HG03135 (cell line): ENCODE data around the gene PHF24.
"Not testable (repeated sequence)": the region's sequence is repeated elsewhere in the genome, so short reads cannot be mapped to it uniquely, and the experiment has no call there.

Experiments used
- ATAC-seq: cut with Tn5 transposase; IDR thresholded peaks from one replicate; pipeline ENCODE4 v1.9.1; 2021; ENCODE audit warnings: mild to moderate bottlenecking, moderate library complexity; ENCODE audit not compliant: unreplicated experiment

Gene PHF24

DNA sequence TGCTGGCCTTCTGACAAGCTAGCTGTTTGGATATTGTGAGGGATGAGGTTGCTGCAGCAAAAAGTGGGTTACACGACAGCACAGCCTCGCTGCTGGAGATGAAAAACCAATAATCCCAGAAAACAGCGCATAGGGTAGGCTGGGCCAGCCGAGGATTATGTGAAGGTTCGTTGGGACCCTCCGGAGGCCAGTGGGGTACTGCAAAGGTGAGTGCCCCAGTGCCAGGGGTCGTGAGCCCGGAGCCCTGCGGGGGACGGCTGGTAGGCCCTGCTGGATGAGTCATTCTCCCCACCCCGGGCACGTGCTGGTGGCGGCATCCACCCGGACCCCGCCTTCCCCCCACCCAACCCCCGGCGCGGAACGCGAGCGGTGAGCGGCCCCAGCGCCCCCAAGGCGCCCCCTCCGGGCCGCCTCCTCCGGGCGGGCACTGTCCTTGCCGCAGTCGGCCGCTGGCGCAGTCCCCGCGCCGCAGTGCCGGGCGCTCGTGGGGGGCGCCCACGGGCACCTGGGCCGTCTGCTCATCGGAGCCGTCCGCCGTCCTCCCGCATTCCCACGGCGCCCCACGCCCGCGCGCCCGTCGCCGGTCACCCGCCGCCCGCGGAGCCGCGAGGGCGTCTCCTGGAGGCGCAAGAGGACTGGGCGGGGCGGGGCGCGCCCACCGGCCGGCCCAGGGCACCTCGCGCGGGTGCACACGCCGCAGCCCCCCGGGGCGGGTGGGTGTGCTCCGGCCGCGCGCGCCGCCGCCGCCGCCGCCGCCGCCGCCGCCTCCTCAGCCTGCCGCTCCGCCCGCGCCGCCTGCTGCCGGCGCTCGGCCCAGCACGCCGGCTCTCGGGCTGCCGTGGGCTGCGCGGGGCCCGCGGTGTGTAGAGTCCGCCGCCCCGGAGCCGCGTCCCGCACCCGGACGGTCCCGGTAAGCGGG is at the start of gene PHF24:
PHF24 (plus strand) TSS at position 794 of the 919 bp plus-strand sequence. CDS start 13,014 bp downstream, outside the sequence.
- ATAC-seq: no peak

DNA sequence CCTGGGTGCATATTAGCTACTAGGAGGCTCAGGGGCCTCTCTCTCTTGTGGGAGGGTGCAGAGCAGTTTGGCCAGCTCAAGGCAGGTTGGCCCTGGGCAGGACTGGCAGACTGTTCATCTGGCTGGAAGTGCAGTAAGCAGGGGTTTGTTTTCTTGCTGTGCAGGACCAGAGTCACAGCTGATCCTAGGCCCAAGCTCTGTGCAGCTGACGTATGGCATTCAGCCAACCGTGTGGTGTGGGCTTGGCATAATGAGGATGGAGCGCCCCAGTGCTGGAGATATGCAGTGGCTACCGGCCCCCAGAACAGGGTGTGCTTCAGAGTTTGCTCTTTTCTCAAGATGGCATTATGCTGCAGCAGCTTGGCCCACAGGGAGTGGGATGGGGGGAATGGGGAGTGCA is 31.0 kb upstream of the PHF24 start:
- ATAC-seq: no peak

DNA sequence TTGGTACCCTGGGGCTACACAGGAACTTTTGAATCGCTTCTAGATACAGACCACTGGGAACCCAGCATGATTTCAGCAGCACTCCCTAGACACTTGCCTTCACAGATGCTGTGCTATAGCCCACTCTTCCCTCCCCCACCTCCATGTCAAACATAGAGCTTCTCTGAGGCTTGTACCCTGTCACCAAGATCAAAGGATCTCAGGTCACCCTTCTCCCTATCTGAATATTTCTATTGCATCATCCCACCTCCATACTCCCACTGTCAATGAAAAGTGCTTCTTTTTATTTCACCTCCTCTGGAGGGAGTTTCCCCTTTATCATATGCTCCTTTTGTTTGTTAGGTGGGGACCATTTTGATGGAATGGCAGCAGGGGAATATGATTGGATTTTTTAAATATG is 29.2 kb upstream of the PHF24 start:
- no peak for ATAC-seq

DNA sequence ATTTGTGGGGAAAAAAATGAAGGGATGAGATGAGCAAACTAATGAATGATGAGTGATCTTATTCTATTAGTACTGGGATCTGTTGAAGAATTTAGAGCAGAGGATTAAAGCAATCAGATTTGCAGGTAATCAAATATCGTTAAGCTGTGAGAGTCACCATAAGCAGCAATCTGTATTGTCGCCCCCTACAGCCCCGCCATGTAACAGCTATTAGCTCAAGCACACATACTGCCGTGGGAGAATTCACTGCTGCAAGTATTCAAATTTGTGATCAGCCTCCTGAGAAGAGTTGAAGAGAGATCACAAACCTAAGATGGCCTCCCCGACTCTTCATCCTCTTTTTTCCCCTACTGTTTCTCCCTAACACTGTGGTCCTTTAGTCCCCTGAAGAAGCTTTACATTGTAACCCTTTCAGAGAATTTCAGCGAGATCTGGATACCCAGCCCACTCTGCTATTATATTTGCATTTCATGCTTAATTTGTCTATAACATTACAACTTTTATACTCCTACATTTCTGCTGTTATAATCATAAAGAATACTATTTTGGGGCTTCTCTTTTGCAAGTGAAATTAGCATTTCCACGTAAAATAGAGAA is 28.5 kb upstream of the PHF24 start:
- no peak for ATAC-seq

DNA sequence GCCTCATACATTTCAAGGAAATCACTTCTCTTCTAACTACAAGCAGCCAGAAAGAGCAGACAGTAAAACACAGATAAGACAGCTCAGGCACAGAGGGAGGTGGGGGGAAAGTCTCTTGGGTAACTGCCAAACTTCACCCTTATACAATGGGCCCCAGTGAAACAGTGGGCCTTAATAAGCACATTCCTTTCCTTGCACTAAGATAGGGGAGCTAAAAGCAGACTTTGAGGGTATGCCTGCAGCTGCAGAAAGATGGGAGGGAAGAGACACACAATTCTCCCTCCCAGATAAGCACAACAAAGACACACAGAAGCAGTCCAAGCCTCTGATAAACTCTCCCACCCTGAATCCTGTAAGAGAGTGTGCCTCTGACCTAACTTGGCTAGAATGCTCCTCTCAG is 18.1 kb upstream of the PHF24 start:
- ATAC-seq: not testable (repeated sequence)

DNA sequence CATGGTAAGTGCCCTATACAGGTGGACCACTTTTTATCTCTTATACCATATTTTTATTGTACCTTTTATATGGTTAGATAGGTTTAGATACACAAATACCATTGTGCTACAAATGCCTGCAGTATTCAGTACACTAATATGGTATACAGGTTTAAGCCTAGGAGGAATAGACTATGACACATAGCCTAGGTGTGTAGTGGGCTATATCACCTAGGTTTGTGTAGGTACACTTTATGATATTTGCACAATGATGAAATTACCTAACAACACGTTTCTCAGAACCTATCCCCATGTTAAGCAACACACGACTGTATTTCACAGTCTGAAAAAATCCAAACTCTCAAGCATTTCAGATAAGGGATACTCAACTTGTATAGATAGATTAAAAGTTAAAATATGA is 9.6 kb upstream of the PHF24 start:
- ATAC-seq: no peak

DNA sequence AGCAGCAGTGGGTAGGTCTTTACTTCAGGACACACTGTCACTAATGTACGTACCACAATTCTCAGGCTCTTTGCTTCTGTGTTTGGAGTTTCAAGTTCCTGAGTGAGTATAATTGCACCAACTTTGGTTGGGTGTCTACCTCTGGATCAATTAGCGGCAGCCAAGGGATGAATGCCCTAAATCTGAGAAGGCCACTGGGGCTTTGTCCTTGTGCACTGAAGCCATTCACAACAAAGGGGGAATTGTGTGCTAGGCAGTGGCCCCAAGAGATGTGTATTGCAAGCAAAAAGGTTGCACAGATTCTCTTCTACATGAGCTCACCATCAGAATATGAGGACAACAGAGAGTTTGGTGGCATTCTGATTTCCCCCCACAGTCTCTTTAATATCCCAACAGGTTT is 3.9 kb upstream of the PHF24 start:
- no peak for ATAC-seq

DNA sequence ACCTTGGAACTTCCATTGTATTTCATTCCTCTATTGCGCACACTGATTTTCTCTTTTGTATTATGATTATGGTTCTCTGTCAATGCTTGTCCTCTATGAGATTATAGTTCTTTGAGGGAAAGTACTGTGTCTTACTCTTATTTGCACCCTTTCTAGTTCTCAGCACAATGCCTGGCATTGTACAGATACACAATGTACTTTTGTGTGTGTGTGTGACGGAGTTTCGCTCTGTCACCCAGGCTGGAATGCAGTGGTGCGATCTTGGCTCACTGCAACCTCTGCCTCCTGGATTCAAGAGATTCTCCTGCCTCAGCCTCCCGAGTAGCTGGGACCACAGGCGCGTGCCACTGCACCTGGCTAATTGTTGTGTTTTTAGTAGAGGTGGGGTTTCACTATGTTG is 2.0 kb upstream of the PHF24 start:
- not testable (repeated sequence) for ATAC-seq

DNA sequence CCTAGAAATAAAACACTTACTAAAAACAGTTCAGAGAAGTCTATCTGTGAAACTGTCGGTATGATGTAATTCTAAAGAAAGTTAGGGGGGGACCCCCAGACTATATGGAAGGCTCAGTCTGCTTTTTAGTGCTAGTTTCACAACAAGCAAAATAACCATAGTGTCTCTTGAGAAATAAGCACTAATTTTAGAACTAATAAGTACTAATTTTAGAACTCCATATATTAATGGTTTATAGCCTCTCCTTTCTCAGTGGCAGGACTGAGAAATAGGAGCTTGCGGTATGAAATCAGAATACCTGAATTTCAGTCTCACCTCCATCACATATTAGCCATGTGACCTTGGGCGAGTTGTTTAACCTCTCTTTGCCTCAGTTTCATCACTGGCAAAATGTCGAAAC is 1.4 kb upstream of the PHF24 start:
- ATAC-seq: no peak

DNA sequence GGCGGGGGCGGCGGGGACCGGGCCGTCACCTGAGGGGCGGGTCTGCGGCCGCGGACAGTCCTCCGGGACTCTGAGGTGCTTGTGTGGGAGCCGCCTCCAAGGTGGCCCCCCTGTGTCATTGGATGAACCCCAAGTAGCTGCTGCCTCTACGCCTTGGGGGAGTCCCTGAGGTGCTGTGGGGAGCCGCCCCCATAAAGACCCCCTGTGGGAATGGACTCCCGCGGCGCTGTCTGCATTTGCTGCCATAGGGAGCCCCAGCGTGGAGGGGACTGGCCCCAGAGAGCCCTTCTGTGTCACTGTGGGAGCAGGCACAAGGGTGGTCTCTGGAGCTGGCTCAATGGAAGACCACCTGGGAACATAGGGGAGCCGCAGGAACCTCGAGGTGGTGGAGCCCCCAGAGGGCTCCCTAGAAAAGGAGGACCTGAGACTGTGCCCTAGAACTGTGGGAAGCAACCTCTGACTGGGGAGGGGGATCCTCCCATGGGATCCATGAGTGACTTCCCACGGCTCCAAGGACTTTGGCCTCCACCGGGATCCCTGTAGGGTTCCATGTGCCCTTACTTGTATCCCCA is 412 bp downstream of the PHF24 start:
- no peak for ATAC-seq

DNA sequence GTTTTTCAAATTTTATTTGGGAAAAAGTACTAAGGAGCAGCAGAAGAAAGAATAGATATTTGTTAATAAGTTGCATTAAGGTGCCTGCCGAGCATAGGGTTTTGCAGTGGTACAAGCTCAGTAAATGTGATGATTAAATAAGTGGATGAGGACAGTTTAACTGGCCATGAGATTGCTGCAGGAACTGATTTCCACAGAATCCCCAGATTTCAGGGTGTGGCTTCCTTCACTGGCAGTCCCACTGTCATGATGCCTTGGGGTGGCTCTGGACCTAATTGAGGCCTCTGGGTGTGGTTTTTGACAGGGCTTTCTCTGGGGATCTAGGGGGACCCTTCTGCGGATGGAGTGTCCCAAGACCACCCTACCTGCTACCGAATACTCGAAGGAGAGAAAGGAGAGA is 1.4 kb downstream of the PHF24 start:
- ATAC-seq: no peak

DNA sequence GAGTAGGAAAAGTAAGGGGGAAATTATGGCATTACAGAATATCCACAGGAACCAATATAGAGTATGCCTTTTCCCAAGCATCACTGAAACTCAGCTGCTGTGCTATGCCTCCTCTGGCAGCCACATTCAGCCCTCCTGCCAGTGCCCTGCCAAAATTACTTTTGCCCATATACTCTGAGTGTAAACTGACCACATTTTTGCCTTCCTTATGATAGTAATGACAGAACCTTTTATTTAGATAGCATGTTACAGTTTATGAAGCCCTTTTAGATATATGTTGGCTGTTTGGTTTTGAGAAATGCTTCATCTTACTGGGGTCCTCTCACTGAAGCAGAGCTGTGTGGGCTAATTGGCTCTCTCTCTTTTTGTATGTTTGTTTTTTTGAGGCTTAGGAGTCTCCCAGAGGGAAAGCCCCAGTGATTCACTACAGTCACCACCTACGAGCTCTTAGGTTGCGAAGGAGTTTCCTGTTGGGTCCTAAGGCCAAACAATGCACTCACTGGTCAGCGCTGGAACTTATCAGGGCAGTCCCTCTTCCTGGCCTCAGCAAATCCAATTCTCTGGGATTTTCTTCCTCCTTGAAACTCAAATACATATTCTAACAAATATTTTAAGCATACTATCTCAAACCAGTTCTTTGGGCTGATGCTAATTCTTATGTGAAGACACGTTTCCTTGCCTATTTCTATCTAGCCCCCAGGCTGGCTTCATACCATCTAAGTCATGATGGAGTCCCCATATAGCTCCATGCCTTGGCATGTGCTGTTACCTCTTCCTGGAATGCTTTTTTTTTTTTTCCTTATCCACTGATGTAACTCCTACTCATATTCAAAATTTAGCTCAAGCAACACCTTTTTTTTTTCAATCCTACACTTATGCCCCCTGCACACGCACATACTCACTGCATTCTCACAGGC is 3.7 kb downstream of the PHF24 start:
- ATAC-seq: no peak

DNA sequence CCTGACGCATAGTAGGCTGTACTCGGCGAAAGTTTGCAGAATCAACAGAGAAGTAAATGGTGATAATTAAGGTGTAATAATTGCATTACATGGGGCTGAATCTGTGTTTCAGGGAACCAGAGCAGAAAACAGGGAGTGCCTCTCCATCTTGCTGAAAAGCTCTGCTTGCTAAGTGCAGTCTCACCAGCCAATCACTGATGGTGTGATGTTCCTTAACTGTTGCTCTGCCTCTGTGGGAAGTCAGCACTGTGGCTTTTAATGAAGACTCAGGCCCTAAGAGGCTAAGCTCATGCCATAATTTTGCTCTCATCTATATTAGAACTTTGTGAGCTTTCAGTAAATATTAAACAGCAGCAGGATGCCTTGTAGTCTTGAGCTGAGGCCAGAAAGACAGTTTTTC is 4.5 kb downstream of the PHF24 start:
- ATAC-seq: no peak

DNA sequence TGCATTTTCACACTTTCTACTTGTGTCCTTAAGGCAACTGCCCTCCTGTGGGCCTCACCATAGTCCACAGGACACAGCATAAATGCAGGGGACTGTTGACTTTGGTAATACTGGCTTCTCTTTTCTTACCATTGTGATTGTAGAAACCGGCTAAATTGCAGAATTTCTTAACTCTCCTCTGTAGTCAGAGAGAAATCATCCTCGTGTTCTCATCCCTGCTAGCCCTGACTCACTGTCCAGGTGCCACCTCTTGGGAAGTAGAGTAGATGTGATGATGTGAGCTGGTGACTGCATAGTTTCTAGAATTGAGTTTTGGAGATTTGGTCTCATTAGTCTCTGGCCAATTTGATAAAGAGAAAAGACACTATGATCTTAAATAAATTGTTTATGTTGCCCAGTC is 5.5 kb downstream of the PHF24 start:
- ATAC-seq: no peak

DNA sequence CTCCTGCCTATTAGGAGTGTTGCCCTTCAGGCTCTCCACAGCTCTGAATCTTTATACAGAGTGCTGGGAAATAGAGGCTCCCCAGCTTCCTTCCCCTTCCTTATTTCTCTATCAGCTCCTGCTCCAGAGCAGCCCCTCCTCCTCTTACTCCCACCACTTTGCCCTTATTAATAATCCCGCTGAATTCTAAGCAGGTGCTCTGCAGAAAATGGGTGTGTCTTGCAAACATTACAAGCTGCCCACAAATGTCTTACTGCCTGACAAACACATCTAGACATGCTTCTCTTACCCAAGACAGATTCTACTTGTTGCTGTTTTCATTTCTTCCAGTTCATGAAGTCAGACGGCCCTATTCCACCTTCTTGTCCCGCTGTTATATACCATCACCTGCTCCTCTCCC is 6.4 kb downstream of the PHF24 start:
- no peak for ATAC-seq

DNA sequence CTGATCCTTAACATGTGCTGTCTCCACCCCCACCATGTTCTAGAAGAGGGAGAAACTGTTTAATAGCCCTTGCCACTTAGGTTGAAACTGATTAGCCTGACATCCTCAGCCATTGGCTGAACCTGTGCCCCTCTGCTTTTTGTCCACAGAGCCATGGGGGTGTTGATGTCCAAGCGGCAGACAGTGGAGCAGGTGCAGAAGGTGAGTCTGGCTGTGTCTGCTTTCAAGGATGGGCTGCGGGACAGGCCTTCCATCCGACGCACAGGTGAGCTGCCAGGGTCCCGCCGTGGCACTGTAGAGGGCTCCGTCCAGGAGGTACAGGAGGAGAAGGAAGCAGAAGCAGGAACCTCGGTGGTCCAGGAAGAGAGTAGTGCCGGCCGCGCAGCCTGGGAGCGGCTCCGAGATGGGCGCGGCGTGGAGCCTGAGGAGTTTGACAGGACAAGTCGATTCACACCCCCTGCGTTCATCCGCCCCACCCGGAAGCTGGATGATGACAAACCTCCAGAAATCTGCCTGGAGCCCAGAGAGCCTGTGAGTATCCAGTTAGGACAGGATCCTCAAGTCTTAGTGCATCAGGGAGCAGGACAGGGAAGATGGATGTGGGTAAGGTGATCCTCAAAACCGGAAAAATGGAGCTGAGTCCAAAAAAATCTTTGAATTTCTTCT is 13.2 kb downstream of the PHF24 start:
- no peak for ATAC-seq

DNA sequence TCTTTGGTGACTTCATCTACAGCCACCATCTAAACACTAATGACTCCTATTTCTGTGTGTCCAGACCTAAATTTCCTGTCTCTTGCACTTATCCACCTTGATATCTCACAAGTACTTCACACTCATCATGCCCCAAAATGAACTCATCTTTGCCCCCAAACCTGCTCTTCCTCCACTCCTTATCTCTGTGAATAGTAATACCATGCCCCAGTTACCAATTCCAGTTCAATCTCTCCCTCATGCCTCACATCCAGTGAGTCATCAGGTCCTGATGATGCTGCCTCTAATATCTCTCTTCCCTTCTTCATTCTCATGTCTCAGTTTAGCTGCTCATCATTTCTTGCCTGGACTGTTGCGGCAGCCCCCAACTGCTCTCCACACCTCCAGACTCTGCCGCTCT is 16.6 kb downstream of the PHF24 start:
- ATAC-seq: no peak

DNA sequence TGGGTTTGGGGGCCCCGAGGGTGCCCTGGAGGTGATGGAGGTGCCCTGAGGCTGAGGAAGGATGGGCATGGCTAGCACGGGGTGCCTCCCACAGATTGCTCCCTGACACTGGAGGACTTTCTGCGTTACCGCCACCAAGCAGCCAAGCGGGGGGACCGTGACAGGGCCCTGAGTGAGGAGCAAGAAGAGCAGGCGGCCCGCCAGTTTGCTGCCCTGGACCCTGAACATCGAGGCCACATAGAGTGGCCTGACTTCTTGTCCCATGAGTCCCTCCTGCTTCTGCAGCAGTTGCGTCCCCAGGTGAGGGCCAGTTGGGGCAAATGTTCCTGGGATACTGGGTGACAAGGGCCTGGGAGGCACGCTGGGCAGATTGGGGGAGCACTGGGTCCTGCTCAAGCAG is 18.4 kb downstream of the PHF24 start:
- ATAC-seq: no peak

DNA sequence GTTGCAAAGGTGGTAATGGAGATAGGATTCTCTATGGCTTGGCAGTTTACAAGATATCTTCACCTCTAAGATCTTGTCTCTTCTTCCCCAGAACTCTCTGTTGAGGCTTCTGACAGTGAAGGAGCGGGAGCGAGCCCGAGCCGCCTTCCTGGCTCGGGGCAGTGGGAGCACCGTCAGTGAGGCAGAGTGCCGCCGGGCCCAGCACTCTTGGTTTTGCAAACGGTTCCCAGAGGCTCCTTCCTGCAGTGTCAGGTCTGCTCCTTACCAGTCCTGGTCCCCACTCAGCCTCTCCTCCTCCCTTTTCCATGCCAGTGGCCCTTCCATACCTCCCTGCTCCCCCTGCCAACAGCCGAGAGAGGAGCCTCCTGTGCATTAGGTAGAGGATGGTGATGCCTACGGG is 18.9 kb downstream of the PHF24 start:
- no peak for ATAC-seq

DNA sequence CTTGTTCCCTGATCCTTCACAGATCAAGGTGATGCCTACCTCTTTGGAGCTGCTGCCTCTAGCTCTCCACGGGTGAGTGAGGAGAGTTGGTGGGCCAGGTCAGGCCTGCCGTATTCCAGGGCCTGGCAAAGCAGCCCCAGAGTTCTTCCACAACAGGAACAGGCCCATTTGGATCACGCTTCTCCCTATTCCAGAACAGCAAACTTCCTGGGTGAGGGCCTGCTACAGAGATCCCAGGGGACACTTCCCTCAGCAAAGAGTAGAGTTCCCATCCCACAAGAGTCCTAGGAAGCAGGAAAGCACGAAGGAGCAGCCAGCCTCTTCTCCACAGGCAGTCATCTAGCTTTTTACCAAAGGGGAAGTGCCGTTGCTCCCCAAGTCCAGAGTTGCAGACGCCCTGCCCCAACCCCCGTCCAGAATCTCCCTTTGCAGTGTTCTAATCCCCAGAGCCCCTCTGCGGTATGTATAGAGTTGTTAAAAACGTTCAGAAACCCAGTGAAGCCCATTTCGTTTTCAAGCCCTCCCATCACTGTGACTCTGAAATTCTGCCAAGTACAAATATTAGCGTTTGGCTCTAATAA is 22.2 kb downstream of the PHF24 start:
- no peak for ATAC-seq
